ENCODE data around the gene DPYSL4.

GRCh38 chr10:132229834-132230556 is 43.2 kb downstream of the DPYSL4 start:
- TF ChIP-seq EZH2 (IDR thresholded peaks at IDR 0.05; ENCODE audit: low read depth, unreplicated experiment) (no peak), CTCF (conservative IDR thresholded peaks at IDR 0.05; ENCODE audit: low read depth in 2 of 2) (no peak), NANOG (IDR thresholded peaks at IDR 0.05; ENCODE audit: borderline replicate concordance) (no peak)

Data from GM23338 (cell line).